HCT116 (cell line): ENCODE measurements around the gene ELF1.
"Not testable (repeated sequence)": the region's sequence is repeated elsewhere in the genome, so short reads cannot be mapped to it uniquely, and the experiment has no call there.

Experiments used
- CEBPB ChIP-seq: IDR thresholded peaks from 2 replicates; pipeline ENCODE4 v1.6.1; 2012; ENCODE audit warnings: low read depth
- CTCF ChIP-seq, 3 experiments: fragments of 200-600 bp in 1 of 3; sonication (generic) in 1 of 3; IDR thresholded peaks in 2 of 3; conservative IDR thresholded peaks in 1 of 3; 2 replicates each; pipeline ENCODE4 v1.5.1; 2012 to 2017; ENCODE audit warnings: low read depth in 2 of 3, low read length in 2 of 3, antibody characterized with exemption in 1 of 3, borderline replicate concordance in 1 of 3, control low read depth in 1 of 3, mild to moderate bottlenecking in 1 of 3, mixed read lengths in 1 of 3, mixed run types in 1 of 3, moderate library complexity in 1 of 3; ENCODE audit not compliant: insufficient read depth in 1 of 3
- POLR2A ChIP-seq: IDR thresholded peaks from 2 replicates; pipeline ENCODE4 v1.7.0; 2011; ENCODE audit warnings: borderline replicate concordance; ENCODE audit not compliant: insufficient read depth, insufficient read length; ENCODE audit errors: extremely low read depth

- TF ChIP-seq CTCF (IDR thresholded peaks at IDR 0.05 in 2 of 3, conservative IDR thresholded peaks at IDR 0.05 in 1 of 3; ENCODE audit: borderline replicate concordance in 1 of 3, insufficient read depth in 1 of 3, low read depth in 2 of 3, low read length in 2 of 3); CEBPB; POLR2A: not testable (repeated sequence)
Measured at GRCh38 chr13:40893573-40893972, 125.5 kb downstream of the ELF1 start.
